Measurements from ENCODE around the gene EPB41.
"Not testable (repeated sequence)": the region's sequence is repeated elsewhere in the genome, so short reads cannot be mapped to it uniquely, and the experiment has no call there.

Gene EPB41

GRCh38 chr1:28950006-28950405, 35.6 kb downstream of the EPB41 start:
- TF ChIP-seq CTCF (IDR thresholded peaks at IDR 0.05; ENCODE audit: control insufficient read depth, insufficient read depth, low read depth, low read length, missing control alignments): no peak
- H3K4me3 ChIP-seq (ENCODE audit: control insufficient read depth, low read depth, low read length): no peak overlapping the region
- no peak for DNase-seq (ENCODE audit: low read depth)

GRCh38 chr1:28950449-28950848, 36.1 kb downstream of the EPB41 start:
- H3K4me3 ChIP-seq (ENCODE audit: control insufficient read depth, low read depth, low read length): no peak overlapping the region
- no peak for DNase-seq (ENCODE audit: low read depth)
- TF ChIP-seq CTCF (IDR thresholded peaks at IDR 0.05; ENCODE audit: control insufficient read depth, insufficient read depth, low read depth, low read length, missing control alignments): no peak

- TF ChIP-seq CTCF (IDR thresholded peaks at IDR 0.05; ENCODE audit: control insufficient read depth, insufficient read depth, low read depth, low read length, missing control alignments): no peak
- no peak for DNase-seq (ENCODE audit: low read depth)
- H3K4me3 ChIP-seq (ENCODE audit: control insufficient read depth, low read depth, low read length): no peak overlapping the region
These were observed 39.9 kb downstream of the EPB41 start for GRCh38 chr1:28954126-28954726.

- no peak for DNase-seq (ENCODE audit: low read depth)
- H3K4me3 ChIP-seq (ENCODE audit: control insufficient read depth, low read depth, low read length): no peak overlapping the region
- no peak for TF ChIP-seq CTCF (IDR thresholded peaks at IDR 0.05; ENCODE audit: control insufficient read depth, insufficient read depth, low read depth, low read length, missing control alignments)
These were observed 41.7 kb downstream of the EPB41 start for GRCh38 chr1:28956038-28956464.

- H3K4me3 ChIP-seq (ENCODE audit: control insufficient read depth, low read depth, low read length); DNase-seq (ENCODE audit: low read depth): not testable (repeated sequence)
These were observed 47.9 kb downstream of the EPB41 start for GRCh38 chr1:28962114-28962831.

- TF ChIP-seq CTCF (IDR thresholded peaks at IDR 0.05; ENCODE audit: control insufficient read depth, insufficient read depth, low read depth, low read length, missing control alignments): no peak
- DNase-seq (ENCODE audit: low read depth): no peak
- H3K4me3 ChIP-seq (ENCODE audit: control insufficient read depth, low read depth, low read length): no peak overlapping the region
These were observed 51.0 kb downstream of the EPB41 start for GRCh38 chr1:28965271-28965870.

- no peak for TF ChIP-seq CTCF (IDR thresholded peaks at IDR 0.05; ENCODE audit: control insufficient read depth, insufficient read depth, low read depth, low read length, missing control alignments)
- DNase-seq (ENCODE audit: low read depth): no peak
- no peak overlapping the region for H3K4me3 ChIP-seq (ENCODE audit: control insufficient read depth, low read depth, low read length)
These were observed 52.2 kb downstream of the EPB41 start for GRCh38 chr1:28966617-28967016.

Data from AG09309 (cell line).